Measurements from ENCODE around the gene NR3C2. TPM values are rescaled to one million over a fixed set of nuclear protein-coding genes. Genes with fewer than 3 reads are reported as not detected.

Gene NR3C2
- total RNA-seq, 1 donor from 2014 or later = 7.1 TPM

DNA sequence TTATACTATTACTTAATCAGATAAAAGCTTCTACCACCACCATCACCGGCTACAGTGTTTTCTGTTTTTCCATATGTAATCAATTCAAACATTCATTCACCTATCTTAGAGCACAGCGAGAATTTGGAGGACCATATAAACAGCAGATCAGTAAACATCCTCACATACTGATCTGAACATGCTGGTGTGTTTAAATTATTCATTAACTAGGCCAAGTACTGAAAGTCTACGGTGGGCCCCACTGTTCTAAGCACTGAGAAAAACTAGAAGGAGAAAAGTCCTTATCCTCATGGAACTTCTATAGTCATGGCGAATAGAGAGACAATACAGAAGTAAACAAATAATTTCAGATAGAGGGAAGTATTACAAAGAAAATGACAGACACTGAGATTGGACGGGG lies 176.6 kb downstream of the NR3C2 start:
- no peak for DNase-seq (ENCODE audit: low spot score)

DNA sequence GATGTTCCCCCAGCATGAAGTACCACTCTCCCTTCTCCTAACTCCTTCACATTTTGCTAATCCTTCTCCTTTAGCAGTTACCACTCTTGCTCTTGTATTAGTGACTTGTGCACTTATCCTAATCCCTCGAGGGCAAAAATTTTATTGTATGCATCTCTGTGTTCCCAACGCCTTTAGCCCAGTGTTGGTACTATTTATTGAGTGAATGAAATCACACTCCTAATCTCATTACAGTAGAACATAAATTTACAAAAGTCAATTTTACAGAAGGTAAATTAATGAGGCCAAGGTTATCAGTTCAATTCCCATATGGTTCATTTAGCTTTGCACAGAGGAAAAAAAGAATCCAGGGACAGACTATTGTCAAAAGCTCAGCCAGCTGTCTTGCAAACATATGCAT lies 178.4 kb downstream of the NR3C2 start:
- no peak for DNase-seq (ENCODE audit: low spot score)

DNA sequence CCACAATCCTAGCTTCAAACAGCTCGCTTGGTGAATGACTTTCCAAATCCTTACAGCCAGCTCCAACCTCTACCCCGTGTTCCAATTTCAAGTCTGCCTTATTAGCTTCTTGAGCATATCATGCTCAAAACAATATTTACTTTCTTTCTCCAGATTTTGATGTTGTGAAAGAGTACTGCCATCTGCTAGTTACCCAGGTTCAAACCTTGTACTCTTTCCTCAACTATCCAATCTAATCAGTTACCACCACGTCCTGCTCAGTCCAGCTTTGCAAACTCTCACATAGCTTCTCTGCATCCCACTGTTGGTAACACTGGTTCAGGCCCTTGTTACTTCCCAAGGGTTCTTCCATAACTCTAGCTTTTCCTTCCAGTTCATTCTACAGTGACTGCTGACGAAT lies 179.1 kb downstream of the NR3C2 start:
- DNase-seq (ENCODE audit: low spot score) = no peak

DNA sequence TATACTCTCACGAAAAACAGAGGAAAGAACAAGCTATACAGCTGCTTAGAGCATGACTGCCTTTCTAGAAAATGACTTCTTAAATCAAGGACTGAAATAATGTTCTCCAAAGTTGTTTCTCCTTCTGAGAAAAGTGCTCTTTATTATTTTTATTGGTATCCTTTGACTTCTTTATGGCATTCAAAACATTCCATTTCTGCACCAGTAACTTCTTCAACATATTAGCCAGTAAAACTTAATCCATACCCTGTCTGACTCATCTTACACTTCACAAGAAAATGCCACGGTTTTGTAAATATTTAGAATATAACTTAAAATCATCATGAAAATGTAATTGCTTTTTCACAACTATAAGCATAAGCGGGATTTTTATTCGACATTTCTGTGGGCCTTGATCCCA lies 180.4 kb downstream of the NR3C2 start:
- DNase-seq (ENCODE audit: low spot score) = no peak

DNA sequence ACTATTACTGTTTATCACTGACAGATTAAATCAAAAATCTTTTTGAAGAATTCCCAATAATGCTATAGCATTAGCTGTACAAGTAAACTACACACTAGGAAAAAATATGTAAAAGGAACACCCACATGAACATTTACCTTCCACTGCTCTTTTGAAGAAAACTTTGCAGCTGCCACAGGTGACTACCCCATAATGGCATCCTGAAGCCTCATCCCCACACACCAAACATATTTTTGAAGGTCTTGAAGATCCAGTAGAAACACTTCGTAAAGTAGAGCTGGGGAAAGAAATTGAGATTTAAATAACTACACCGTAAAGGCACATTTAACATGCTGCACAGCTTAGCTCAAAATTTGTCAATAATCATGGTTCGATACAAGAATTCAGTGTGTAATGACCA lies 182.4 kb downstream of the NR3C2 start:
- DNase-seq (ENCODE audit: low spot score) = no peak

DNA sequence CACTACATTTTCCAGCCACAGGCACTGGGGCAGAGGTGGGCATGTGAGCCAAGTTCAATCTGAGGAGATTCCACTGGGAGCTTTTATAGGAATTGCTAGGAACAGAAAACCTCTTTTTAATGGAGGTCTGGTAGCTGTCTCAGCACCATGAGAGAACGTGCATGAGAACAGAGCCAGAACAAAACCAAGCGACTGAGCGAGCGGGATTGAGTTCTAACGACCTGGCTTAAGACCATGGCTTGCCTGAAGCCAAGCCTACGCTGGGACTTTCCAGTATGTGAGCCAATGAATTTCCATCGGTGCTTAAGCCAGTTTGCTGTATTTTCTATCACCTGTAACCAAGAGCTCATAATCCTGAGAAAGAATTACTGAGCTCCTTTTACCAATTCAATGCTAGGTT lies 183.7 kb downstream of the NR3C2 start:
- DNase-seq (ENCODE audit: low spot score) = no peak

DNA sequence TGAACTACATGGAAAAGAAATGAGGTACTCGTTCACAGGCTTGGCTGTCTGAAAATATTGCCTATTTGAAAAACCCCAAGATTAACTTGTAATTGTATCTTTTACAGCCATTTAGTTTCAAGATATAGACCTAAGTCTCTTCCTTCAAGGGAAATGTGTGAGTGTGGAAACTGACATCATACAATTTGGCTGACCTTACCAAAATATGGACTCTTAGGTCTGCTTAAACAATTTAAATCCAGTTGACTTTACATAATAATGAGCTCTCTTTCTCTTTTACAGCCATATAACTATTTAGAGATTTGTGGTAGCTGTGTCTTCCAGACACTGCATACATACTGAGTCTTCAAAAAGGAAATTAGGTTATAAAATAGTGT lies 186.9 kb downstream of the NR3C2 start:
- DNase-seq (ENCODE audit: low spot score) = no peak

DNA sequence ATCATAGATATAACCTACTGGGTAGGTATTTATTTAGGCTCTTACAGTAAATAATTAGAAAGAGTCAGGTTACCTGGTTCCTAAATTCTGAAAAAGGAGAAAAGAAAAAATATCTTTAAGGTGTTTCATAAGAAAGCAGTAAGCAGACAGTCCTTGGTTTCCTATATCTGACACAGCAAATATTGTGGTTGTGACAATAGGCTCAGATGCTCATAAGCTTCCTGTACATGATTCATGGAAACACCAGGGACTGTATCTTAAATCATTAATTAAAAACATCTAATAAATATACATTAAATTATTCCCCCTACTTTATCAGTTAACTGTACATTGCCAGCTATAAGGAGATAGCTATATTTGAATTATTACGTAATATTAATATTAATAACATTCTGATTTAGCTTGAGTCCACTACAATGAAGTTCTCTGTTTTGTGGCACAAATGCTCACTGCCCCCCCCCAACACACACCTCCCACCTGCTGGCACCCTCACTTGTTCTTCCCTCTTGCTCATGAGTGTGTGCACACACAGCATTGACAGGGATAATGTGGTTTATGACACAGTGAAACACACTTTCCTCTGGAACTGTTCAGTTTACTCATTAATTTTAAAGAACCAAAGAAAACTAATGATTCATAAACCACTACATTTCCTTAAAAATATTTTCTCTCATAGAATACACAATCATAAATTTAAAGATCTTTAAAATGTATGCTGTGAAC lies 187.4 kb downstream of the NR3C2 start:
- DNase-seq (ENCODE audit: low spot score) = no peak

DNA sequence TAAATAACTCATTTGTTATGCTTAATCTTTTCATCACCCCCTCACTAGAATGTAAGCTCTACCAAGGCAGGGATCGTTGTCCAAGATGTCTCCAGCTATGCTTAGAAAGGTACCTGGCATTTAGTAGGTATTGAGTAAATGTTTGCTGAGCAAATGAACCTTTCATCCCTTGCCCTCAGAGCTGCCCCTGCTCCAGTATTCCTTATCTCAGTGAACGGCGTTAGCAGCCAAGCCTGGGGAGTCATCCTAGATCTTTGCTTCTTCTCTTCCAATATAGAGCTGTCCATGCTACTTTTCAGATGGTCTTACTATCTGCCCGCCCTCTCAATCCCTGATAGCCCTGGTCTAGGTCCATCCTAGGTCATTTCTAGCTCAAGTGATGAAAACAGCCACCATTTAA lies 188.4 kb downstream of the NR3C2 start:
- no peak for DNase-seq (ENCODE audit: low spot score)

DNA sequence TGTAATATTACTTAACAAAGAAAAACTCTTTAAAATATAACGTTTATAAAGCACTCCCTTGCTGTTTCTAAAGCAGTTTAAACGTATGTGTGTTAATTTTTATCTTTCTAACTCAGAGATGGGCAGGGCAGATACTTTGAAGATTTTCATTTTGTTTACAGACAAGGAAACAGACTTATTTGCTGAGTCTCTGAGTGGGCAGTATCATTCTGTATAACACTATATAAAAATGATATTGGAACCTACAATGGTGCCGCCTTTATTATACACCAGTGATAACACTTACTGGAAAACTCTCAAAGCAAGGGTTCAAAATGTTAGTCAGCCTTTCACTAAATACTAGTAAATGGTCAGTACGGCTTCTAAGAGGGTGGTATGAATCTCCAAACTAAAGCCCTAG lies 193.4 kb downstream of the NR3C2 start:
- no peak for DNase-seq (ENCODE audit: low spot score)

DNA sequence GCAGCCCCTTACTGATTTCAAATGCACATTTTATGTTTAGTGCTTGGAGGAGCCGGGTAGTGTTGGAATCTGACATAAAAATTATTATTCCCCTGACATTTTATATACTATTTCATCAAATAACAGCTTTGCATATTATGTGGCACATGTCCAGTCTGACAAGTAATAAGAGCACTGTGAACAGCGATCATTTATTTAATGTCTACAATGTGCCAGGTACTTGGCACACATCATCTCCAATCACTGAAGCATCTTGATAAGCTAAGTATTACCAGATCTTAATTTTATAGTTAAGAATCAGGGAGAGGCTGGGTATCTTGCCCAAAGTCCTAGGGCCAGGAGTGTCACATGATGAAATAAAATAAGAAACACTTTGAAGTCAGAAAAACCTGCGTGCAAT lies 197.2 kb downstream of the NR3C2 start:
- no peak for DNase-seq (ENCODE audit: low spot score)

DNA sequence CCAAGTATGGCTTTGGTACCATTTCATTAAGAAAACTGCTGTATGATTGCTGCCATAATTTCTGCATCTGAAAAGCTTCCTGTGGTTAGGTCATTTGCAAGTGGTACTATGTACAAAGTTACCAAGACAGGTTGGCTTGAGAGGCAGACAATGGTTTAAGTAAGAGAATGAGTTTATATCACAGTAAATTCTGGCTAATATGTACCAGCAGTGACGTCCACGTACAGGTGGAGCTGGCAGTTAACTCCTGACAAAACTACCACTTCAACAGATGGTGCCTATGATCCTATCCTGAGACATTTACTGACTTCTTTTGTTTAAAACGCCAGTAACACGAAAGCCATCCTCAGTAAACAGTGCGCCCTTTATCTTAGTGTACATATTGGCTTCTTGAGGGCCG lies 198.4 kb downstream of the NR3C2 start:
- no peak for DNase-seq (ENCODE audit: low spot score)

DNA sequence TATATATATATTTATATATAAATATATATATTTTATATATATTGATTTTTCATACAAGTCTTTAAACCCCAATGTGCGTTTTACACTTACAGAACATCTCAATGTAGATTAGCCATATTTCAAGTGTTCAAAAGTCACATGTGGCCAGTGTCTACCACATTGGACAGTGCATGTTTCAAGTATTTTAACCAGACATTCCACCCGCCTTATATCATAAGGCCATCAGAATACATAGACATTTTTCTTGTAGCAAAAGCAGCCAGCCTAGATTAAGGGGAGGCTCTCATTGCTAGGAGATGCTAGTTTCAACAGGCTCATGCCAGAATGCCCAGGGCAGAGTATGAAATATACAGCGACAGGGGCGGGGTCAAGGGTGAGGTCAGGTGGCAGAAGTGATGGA lies 202.0 kb downstream of the NR3C2 start:
- no peak for DNase-seq (ENCODE audit: low spot score)

DNA sequence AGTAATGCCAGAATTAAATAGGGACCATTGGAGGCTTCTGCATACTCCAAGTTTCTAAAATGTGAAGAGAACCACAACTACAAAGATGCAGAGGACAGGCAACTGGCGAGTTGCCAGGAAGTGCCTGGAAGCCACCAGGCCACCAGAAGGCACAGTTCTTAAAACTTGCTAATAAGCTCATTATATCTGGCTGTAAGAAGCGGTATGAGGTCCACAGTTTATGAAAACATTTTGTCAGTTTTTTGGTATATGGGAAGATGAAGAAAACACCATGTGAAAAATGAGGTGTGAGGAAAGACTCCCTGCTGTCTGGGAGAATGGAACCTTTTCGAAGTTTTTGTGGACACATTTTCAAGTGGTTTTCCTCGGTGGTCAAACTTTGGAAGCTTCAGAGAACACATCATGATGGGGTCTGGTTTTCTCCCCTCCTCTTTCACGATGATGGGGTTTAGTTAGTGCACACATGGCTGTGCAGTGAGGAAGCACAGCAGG lies 202.7 kb downstream of the NR3C2 start:
- DNase-seq (ENCODE audit: low spot score) = no peak

DNA sequence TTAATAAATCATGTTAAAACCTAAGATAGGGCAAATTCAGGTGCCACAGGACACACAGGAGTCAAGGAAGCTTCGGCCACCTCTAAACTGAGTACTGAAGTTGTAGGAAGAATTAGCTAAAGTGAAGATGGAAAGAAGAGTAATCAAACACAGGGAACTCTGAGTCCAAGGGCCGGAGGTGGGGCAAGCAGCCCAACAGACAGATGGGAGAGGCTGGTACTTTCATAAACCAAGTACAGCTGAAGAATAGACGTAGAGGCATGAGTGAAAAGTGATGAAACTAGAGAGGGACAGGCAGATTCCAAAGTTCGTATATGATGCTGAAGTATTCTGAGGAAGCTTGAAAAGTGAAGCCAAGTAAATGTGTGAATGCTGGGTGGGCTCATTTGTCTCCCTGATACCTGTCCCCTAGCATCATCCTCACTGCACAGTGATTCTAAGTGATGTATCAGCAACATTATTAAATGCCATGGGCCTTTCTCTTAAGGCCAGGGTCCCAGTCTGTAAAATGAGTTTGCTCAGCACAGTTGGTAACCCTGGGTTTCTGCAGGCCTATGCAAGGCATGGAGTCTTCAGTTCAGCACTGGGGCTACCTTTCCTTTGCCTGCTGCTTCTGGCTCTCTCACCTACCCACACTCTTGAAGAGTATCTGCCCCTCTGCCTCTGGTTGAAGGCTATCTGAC lies 203.3 kb downstream of the NR3C2 start:
- DNase-seq (ENCODE audit: low spot score) = no peak

DNA sequence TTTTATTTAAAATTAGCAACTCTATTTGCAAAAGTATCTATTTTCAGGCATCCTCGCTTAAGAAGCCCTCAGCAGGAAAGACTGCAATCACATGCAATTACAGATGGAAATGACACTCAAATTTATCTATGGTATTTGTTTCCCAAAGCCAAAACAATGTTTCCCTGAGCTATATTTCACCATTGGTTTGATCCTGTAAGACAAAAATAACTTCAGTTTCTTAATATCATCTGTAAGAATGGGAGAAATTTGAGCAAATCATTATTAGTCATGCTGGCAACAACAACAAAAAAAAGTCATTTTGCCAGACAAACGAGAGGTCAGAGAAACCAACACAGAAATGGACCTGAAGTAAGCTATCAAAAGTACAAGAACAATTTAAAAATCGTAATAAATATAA lies 204.1 kb downstream of the NR3C2 start:
- DNase-seq (ENCODE audit: low spot score) = no peak

DNA sequence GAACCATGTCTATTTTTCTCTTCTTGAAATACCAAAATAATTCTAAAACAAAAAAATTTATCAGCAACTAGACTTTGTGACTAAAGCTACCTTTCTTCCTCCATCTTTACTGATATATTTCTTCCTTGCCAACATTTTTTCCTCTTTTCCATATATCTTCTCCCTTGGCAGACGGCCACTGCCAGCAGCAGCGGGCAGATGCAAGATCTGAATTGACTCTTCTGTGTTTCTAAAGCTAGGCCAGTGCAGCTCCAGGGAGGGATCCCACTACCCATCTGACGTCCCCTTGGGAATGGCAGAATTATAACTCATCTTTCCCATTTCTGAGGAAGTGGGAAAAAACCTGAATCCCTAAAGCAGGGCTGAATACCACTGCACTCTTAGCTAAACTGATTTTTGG lies 206.4 kb downstream of the NR3C2 start:
- DNase-seq (ENCODE audit: low spot score) = no peak

DNA sequence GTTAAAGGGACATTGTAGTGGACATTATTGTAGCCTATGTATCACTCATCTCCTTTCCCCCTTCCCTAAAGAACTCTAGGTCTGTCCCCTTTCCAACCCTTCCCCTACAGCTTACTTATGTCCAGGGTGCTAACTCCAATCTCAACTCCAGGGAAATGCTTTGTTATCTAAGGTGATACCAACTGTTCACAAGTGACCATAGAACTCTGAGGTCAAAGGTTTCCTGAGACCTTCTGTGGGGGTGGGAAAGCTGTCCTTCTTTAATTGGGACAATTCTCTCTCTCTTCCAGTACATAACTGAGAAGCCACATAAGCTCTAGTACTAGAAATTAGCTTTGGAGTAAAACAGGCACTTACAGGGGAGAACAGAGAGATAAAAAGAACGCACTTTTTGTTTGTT lies 212.4 kb downstream of the NR3C2 start:
- no peak for DNase-seq (ENCODE audit: low spot score)

DNA sequence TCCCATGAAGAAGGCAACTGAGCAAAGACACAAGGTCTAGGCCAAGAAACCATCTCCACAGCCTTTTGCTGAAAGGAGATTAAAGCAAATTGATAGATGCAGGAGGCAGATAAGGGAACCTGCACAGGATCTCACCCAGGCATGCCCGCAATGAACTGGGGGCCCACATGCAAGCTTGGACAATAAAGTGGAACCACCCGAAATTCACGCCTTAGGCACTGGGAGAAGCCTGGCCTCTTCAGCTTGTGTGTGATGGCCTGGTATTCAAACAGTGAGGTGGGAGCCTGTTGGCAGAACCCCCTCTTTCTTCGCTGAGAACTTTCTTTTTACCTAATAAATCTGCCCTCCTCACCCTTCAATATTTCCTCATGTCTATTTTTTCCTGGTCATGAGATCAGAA lies 213.2 kb downstream of the NR3C2 start:
- no peak for DNase-seq (ENCODE audit: low spot score)

DNA sequence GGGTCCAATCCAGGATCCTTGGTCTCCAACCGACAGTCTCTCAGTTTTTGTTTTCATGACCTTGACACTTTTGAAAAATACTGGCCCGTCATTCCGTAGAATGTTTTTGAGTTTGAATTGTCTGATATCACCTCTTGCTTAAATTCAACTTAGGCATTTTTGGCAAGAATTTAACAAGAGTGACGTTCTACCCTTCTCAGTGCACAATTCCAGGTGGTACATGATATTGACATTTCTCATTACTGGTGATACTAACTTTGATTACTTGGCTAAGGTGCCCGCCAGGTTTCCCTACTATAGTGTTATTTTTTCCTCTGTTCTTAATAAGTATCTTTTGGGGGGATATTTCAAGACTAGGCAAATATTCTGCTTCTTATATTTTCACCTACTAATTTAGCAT lies 215.1 kb downstream of the NR3C2 start:
- no peak for DNase-seq (ENCODE audit: low spot score)

DNA sequence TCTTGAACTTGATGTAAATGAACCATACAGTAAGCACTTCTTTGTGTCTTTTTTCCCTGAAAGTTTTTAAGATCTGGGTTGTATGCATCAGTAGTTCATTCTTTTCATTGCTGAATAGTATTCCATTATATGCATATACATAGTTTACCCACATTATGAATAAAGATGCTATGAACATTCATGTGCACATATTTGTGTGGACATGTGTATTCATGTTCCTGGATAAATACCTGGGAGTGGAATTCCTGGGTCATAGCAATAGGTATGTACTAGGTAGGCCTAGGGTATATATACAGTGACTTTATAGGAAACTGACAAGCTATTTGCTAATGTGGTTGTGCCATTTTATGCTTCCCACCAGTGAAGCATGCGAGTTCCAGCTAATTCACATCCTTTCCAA lies 215.9 kb downstream of the NR3C2 start:
- DNase-seq (ENCODE audit: low spot score) = no peak

DNA sequence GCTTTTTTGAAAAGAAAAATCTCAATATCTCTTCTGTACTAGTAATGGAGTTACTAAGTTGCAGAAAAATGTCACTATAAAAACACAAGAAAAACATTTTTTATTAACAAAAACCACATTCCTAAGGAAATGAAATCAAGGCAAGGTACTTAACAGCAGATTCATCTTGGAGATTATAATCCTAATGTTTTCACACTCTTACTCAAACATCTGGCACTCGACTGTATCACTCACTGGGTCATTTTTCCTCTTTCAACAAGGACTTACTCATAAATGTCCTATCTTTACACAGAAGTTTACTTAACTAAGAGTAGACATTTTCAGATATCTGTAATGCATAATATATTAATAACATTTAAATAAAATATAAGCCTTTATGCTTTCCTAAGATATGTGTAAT lies 216.6 kb downstream of the NR3C2 start:
- no peak for DNase-seq (ENCODE audit: low spot score)

DNA sequence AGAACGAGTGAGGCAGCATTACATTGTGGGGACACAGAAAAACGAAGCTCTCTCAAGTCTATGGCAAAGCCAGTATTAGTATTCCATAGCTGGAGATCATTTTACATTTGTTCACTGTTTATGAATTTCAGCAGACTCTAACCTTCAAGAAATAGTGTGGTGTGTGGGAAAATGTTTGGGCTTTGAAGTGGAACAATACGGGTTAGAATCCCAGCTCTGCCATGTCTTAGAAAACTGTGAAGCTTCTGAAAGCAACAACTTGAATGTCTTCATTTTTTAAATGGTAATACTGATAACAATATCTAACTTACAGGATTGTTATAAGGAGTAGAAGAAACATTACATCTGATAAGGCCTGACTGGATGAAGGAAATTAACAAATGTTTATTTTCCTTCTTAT lies 217.7 kb downstream of the NR3C2 start:
- no peak for DNase-seq (ENCODE audit: low spot score)

All from mesenteric fat pad (tissue), 1 donor.